NCI-H2196 (cell line): ENCODE measurements around the gene ALKBH5.

Experiments used
- DNase-seq: peaks from one replicate; lab custom pipeline; 2025; ENCODE audit not compliant: unreplicated experiment; lab: John Stamatoyannopoulos, UW

ALKBH5 gene

GRCh38 chr17:18183334-18184142 is at the start of gene ALKBH5:
TSS of gene ALKBH5 (plus strand) at chr17:18183828. CDS start at chr17:18184244, 416 bp downstream.
- peak; percentile 91 for DNase-seq

GRCh38 chr17:18136357-18136756 is 47.3 kb upstream of the ALKBH5 start:
- DNase-seq, result no peak

- no peak for DNase-seq
Measured at GRCh38 chr17:18138065-18138749, 45.4 kb upstream of the ALKBH5 start.

- no peak for DNase-seq
Measured at GRCh38 chr17:18139092-18139491, 44.5 kb upstream of the ALKBH5 start.

- DNase-seq, result no peak
Measured at GRCh38 chr17:18139498-18139897, 44.1 kb upstream of the ALKBH5 start.

- DNase-seq, result no peak
Measured at GRCh38 chr17:18139949-18140348, 43.7 kb upstream of the ALKBH5 start.

GRCh38 chr17:18140648-18141047 is 43.0 kb upstream of the ALKBH5 start:
- DNase-seq, result no peak

GRCh38 chr17:18141210-18141803 is 42.3 kb upstream of the ALKBH5 start:
- peak; percentile 20 for DNase-seq

- DNase-seq, result no peak
Measured at GRCh38 chr17:18142417-18142816, 41.2 kb upstream of the ALKBH5 start.

GRCh38 chr17:18143044-18143936 is 40.3 kb upstream of the ALKBH5 start:
- peak; percentile 4 for DNase-seq

GRCh38 chr17:18144261-18144660 is 39.4 kb upstream of the ALKBH5 start:
- no peak for DNase-seq

- DNase-seq, result no peak
Measured at GRCh38 chr17:18144855-18145254, 38.8 kb upstream of the ALKBH5 start.

- no peak for DNase-seq
Measured at GRCh38 chr17:18145811-18146210, 37.8 kb upstream of the ALKBH5 start.

GRCh38 chr17:18146259-18146658 is 37.4 kb upstream of the ALKBH5 start:
- DNase-seq, result no peak

GRCh38 chr17:18146980-18147379 is 36.6 kb upstream of the ALKBH5 start:
- no peak for DNase-seq

GRCh38 chr17:18148586-18148985 is 35.0 kb upstream of the ALKBH5 start:
- DNase-seq, result no peak

GRCh38 chr17:18151290-18151689 is 32.3 kb upstream of the ALKBH5 start:
- DNase-seq, result no peak

GRCh38 chr17:18155179-18155578 is 28.4 kb upstream of the ALKBH5 start:
- DNase-seq, result no peak

GRCh38 chr17:18156171-18156975 is 27.3 kb upstream of the ALKBH5 start:
- no peak for DNase-seq

- DNase-seq, result no peak
Measured at GRCh38 chr17:18156976-18157280, 26.7 kb upstream of the ALKBH5 start.
